Fibroblast of the aortic adventitia (primary cell): Measurements from ENCODE around the gene GUCA1A. TPM values are rescaled to one million over a fixed set of nuclear protein-coding genes. Genes with fewer than 3 reads are reported as not detected.
"Not testable (repeated sequence)": the region's sequence is repeated elsewhere in the genome, so short reads cannot be mapped to it uniquely, and the experiment has no call there.

Source experiments
- DNase-seq: peaks from one replicate; pipeline ENCODE4 v3.0.0-alpha.2; 2010; ENCODE audit warnings: low read depth
- H3K4me3 ChIP-seq: 2 replicates; pipeline ENCODE4 v1.5.1; 2011; ENCODE audit warnings: low read depth, mild to moderate bottlenecking, control low read depth, low read length, moderate library complexity
- total RNA-seq: library from RNA; depleted of rRNA; stranded (reverse); fragments of >200 nt; gene quantifications from 2 replicates; pipeline ENCODE4 v1.2.3, GENCODE V29; 2012; ENCODE audit warnings: low replicate concordance
- TF ChIP-seq, protein P1 (sequence below): IDR thresholded peaks from 2 replicates; pipeline ENCODE4 v1.5.1; 2011; ENCODE audit warnings: mild to moderate bottlenecking, low read length, control low read depth, inconsistent platforms; ENCODE audit not compliant: insufficient read depth

The GUCA1A gene
- total RNA-seq, 1 donor: not detected

DNA sequence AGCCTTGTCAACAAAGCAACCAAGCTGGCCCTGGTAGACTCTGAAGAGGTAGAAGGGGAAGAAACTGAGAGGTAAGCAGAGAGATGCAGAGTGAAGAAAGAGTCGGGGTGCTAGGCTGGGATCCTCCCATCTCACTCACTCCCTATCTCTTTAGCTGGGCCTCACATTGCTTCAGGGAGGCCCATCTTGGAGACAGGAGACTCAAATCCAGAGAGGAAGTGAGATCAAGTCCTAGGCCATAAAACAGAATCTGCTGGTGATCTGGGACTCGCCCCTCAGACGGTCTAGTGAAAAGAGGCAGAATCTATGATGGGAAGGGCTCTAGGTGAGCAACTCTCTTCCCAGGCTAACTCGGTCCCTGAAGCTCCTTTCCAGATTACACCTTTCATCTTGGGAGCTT lies 22.3 kb downstream of the GUCA1A start:
- H3K4me3 ChIP-seq: no peak overlapping the region
- DNase-seq: no peak
- TF ChIP-seq, protein P1, sequence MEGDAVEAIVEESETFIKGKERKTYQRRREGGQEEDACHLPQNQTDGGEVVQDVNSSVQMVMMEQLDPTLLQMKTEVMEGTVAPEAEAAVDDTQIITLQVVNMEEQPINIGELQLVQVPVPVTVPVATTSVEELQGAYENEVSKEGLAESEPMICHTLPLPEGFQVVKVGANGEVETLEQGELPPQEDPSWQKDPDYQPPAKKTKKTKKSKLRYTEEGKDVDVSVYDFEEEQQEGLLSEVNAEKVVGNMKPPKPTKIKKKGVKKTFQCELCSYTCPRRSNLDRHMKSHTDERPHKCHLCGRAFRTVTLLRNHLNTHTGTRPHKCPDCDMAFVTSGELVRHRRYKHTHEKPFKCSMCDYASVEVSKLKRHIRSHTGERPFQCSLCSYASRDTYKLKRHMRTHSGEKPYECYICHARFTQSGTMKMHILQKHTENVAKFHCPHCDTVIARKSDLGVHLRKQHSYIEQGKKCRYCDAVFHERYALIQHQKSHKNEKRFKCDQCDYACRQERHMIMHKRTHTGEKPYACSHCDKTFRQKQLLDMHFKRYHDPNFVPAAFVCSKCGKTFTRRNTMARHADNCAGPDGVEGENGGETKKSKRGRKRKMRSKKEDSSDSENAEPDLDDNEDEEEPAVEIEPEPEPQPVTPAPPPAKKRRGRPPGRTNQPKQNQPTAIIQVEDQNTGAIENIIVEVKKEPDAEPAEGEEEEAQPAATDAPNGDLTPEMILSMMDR: no peak

DNA sequence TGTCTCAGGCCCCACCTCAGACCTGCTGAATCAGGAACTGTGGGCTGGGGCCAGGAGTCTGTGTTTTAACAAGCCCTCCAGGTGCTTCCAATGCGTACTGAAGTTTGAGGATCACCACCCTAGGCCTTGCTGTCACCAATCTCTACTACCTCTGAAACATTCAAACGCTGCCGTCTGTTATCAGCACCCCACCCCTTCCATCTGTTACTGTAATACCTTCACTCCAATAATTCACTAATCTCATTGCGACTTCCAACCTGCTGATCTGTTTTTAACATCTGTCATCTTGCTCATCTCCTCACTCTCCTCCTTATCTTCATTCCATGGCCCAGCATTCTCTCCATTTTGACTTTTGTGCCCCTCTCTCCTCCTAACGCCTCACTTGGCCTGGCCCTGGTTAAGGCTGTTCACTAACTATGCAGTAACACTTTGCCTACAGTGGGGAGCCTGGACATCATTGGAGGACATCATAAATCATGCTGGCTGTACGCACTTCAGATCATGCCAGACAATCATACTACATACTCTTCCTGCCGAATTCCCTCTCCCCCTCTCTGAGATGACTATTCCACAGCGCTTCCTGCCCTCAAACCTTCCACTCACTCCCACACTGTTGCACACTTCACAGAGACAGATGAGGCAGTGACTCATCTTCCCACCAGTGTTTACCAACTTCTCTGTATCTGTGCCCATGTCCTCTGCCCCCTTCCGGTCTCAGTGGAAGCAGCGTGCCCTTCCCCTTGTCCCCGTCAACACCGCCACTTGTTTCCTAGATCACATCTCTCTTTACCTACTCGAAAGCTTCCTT lies 24.6 kb downstream of the GUCA1A start:
- no peak overlapping the region for H3K4me3 ChIP-seq
- peak; percentile 48 for DNase-seq
- TF ChIP-seq, protein P1: no peak

- DNase-seq: peak; percentile 66
- no peak overlapping the region for H3K4me3 ChIP-seq
- TF ChIP-seq, protein P1: no peak
These were observed 26.2 kb downstream of the GUCA1A start for GRCh38 chr6:42199106-42199981.

DNA sequence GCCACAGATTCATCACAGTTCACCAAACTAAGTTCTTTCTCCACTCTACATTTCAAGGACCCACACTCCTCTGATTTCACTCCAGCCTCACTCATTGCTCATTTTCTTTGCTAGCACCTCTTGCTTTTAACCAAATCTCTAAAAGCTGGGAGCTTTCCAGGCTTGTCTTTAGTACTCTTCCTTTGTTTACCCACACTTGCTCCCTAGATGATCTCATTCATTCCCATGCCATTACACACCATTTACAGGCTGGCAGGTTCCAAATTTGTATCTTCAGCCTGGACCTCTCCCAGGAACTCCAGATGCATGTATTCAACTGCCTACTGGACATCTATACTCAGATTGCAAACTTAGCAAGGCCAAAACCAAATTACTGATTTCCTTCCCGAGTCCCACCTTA lies 26.9 kb downstream of the GUCA1A start:
- TF ChIP-seq, protein P1: no peak
- peak; percentile 97 for DNase-seq
- no peak overlapping the region for H3K4me3 ChIP-seq

DNA sequence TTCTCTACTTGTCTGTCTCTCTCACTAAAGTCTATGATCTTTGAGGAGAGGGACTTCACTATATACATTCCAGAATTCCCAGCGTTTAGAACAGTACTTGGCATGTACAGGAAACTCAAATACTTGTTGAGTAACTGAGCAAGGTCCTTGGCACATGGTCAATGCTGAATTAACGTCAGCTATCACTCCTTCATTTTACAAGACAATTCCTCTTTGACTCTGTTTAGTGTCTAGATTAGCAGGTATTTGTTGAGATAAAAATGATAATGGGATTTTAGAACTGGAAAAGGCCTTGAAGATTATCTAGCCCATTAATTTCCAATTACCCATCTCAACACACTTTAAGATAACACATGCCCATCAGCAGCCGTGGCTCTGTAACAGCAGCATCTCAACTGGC lies 28.2 kb downstream of the GUCA1A start:
- no peak overlapping the region for H3K4me3 ChIP-seq
- TF ChIP-seq, protein P1: no peak
- peak; percentile 34 for DNase-seq

GRCh38 chr6:42202131-42202915 lies 29.2 kb downstream of the GUCA1A start:
- H3K4me3 ChIP-seq, DNase-seq: not testable (repeated sequence)
